ENCODE measurements around the gene FLACC1.

DNA sequence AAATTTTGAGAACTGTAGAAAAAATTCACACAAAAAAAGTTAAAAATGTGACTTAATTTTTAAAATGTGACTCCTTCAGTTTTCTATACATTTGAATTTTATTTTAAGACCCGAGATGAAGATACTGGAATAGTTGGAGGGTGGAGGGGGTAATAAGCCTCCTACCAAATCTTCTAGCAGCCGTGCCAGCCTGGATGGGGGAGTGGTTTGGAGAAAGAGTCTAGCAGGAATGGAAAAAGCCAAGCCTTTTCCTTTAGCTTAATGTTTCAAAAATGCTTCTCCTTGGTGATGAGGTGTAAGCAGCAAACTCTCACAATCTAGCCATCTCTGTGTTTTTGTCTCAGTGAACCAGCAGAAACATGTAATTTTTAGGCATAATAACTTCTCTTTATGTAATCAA lies 82.1 kb downstream of the FLACC1 start:
- TF ChIP-seq CTCF (IDR thresholded peaks at IDR 0.05) (no peak), POLR2A (IDR thresholded peaks at IDR 0.05) (no peak)

All from esophagus squamous epithelium (tissue), 4 donors.